ENCODE measurements around the gene OR1D2. TPM values are rescaled to one million over a fixed set of nuclear protein-coding genes. Genes with fewer than 3 reads are reported as not detected.

OR1D2 gene, protein sequence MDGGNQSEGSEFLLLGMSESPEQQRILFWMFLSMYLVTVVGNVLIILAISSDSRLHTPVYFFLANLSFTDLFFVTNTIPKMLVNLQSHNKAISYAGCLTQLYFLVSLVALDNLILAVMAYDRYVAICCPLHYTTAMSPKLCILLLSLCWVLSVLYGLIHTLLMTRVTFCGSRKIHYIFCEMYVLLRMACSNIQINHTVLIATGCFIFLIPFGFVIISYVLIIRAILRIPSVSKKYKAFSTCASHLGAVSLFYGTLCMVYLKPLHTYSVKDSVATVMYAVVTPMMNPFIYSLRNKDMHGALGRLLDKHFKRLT
- not detected in 5 replicates for total RNA-seq (2022; extraction: Qiagen RNA extraction; ENCODE audit: low read depth)

DNA sequence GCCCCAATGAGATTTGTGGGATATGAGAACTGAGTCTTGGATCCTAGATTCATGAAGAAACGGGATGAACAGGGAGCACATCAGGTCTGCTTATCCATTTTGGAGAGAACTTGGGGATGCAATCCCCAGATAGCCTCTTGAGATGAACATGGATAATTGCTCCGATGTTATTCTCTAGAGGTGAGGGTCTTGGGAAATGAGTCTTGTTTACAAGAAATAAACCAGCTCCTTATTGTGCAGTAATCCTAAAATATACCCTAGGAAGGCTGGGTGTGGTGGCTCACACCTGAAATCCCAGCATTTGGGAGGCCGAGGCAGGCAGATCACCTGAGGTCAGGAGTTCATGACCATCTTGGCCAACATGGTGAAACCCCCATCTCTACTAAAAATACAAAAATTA, at the start of gene OR1D2:
Gene OR1D2, minus strand, starts transcription at position 101 of the 400 bp plus-strand sequence. CDS start 11,426 bp downstream, outside the sequence.

GRCh38 chr17:3127451-3127850, 23.2 kb upstream of the OR1D2 start, which contains the start of gene OR1G1:
TSS of gene OR1G1 (minus strand) at chr17:3127551. CDS start at chr17:3127551, 0 bp downstream.

DNA sequence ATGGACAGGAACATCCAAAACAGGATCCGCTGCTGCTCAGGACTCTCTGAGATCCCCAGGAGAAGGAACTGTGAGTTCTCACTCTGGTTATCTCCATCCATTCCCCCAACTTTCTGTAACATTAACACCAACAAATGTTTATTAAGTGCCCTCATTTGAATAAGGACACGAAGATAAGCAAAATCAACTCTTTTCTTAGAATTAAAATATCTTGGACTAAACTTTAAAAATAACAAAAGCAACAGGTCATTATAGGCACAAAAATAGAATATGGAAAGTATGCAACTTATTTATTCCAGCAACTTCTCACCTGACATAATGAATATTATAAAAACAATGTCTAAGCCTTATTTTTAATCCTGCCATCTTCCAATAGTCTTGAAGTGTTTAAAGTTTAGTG, 40.7 kb downstream of the OR1D2 start, which contains the start of gene OR1D5:
Gene OR1D5, minus strand, starts transcription at position 101 of the 400 bp plus-strand sequence. Its CDS starts 0 bp downstream, at position 101.

Other genes starting within 250 kb of the OR1D2 start
- not detected in 5 replicates for gene OR1D5, start 40.8 kb downstream of the OR1D2 start, total RNA-seq (2022; extraction: Qiagen RNA extraction; ENCODE audit: low read depth)
- gene OR1G1, start 23.1 kb upstream of the OR1D2 start, total RNA-seq (2022; extraction: Qiagen RNA extraction; ENCODE audit: low read depth): not detected in 5 replicates
- gene OR1A2, start 93.1 kb upstream of the OR1D2 start, total RNA-seq (2022; extraction: Qiagen RNA extraction; ENCODE audit: low read depth): not detected in 5 replicates
- gene OR1A1, start 103.2 kb upstream of the OR1D2 start, total RNA-seq (2022; extraction: Qiagen RNA extraction; ENCODE audit: low read depth): not detected in 5 replicates
- gene OR3A1, start 193.9 kb upstream of the OR1D2 start, total RNA-seq (2022; extraction: Qiagen RNA extraction; ENCODE audit: low read depth): not detected in 5 replicates

All from A549 treated with DMSO at 1 μM for 4 hours (cell line).